Measurements from ENCODE around the gene TSPAN3.

- TF ChIP-seq RAD21 (IDR thresholded peaks at IDR 0.05; ENCODE audit: low read depth): no peak
- TF ChIP-seq, protein P1, sequence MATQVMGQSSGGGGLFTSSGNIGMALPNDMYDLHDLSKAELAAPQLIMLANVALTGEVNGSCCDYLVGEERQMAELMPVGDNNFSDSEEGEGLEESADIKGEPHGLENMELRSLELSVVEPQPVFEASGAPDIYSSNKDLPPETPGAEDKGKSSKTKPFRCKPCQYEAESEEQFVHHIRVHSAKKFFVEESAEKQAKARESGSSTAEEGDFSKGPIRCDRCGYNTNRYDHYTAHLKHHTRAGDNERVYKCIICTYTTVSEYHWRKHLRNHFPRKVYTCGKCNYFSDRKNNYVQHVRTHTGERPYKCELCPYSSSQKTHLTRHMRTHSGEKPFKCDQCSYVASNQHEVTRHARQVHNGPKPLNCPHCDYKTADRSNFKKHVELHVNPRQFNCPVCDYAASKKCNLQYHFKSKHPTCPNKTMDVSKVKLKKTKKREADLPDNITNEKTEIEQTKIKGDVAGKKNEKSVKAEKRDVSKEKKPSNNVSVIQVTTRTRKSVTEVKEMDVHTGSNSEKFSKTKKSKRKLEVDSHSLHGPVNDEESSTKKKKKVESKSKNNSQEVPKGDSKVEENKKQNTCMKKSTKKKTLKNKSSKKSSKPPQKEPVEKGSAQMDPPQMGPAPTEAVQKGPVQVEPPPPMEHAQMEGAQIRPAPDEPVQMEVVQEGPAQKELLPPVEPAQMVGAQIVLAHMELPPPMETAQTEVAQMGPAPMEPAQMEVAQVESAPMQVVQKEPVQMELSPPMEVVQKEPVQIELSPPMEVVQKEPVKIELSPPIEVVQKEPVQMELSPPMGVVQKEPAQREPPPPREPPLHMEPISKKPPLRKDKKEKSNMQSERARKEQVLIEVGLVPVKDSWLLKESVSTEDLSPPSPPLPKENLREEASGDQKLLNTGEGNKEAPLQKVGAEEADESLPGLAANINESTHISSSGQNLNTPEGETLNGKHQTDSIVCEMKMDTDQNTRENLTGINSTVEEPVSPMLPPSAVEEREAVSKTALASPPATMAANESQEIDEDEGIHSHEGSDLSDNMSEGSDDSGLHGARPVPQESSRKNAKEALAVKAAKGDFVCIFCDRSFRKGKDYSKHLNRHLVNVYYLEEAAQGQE (IDR thresholded peaks at IDR 0.05; ENCODE audit: low read depth): no peak
- no peak for TF ChIP-seq FOXM1 (IDR thresholded peaks at IDR 0.05; ENCODE audit: borderline replicate concordance, low read depth)
- TF ChIP-seq EP300 (IDR thresholded peaks at IDR 0.05; ENCODE audit: borderline replicate concordance): no peak
- TF ChIP-seq TAF1 (IDR thresholded peaks at IDR 0.05; ENCODE audit: low read depth): no peak
- no peak for TF ChIP-seq CEBPB (IDR thresholded peaks at IDR 0.05)
- TF ChIP-seq TCF12 (IDR thresholded peaks at IDR 0.05; ENCODE audit: low read depth): no peak
Observed at GRCh38 chr15:77087213-77087612, 16.3 kb upstream of the TSPAN3 start.
